GM12878 (cell line): ENCODE measurements around the gene FZD2. TPM values are rescaled to one million over a fixed set of nuclear protein-coding genes. Genes with fewer than 3 reads are reported as not detected.
A peak's percentile ranks its signal among the peaks of the same experiment; 100 is the strongest.

ENCODE experiments used
- ATAC-seq: fragments of 200-7000 bp; cut with Tn5 transposase; 3 replicates; pipeline ENCODE4 v1.9.1; 2020; ENCODE audit warnings: mild to moderate bottlenecking, moderate library complexity
- BruUV-seq: library from RNA; stranded (reverse); fragments of 400-500 nt; replicated peaks from 2 replicates; lab custom pipeline; 2021; lab: Mats Ljungman, UMichigan
- CTCF ChIA-PET: fragments of 300-600 bp; sonication (Branson Sonifier 250); formaldehyde crosslinking; extraction: SDS; loops from one replicate; lab custom pipeline; 2021; ENCODE audit warnings: inconsistent platforms; lab: Yijun Ruan, JAX
- POLR2A ChIA-PET: fragments of 350-600 bp; formaldehyde crosslinking; extraction: SDS; loops from one replicate; lab custom pipeline; 2021; ENCODE audit warnings: inconsistent platforms; lab: Charles Lee
- RAD21 ChIA-PET: fragments of 300-600 bp; sonication (Branson Sonifier 250); formaldehyde crosslinking; loops from one replicate; lab custom pipeline; 2023; ENCODE audit warnings: antibody characterized with exemption; ENCODE audit not compliant: unreplicated experiment; lab: Charles Lee
- SMC1A ChIA-PET: fragments of 300-600 bp; sonication (Branson Sonifier 250); formaldehyde crosslinking; loops from one replicate; lab custom pipeline; 2023; ENCODE audit not compliant: unreplicated experiment, uncharacterized antibody; lab: Charles Lee
- DNase-seq: peaks from one replicate; pipeline ENCODE4 v3.0.0-alpha.2; 2011; ENCODE audit warnings: low read depth, low spot score
- FAIRE-seq: peaks from 3 replicates; lab custom pipeline; 2011; peaks lifted over from hg19 to GRCh38; lab: Jason Lieb, UNC
- H2AFZ ChIP-seq: 2 replicates; pipeline ENCODE4 v1.6.0; 2011; ENCODE audit warnings: low read depth, low read length, control low read depth; ENCODE audit not compliant: control insufficient read depth
- H3K27ac ChIP-seq: 2 replicates; pipeline ENCODE4 v1.5.1; 2011; ENCODE audit warnings: control low read depth; ENCODE audit not compliant: control insufficient read depth, insufficient read depth
- H3K27me3 ChIP-seq, 2 experiments: replicated peaks in 1 of 2; 2 replicates each; pipeline versions ENCODE4 v1.6.0 to v1.6.1; 2011; ENCODE audit warnings: low read length in 1 of 2; ENCODE audit not compliant: control insufficient read depth in 2 of 2, insufficient read depth in 2 of 2
- H3K36me3 ChIP-seq, 2 experiments: 2 replicates each; pipeline ENCODE4 v1.5.1; 2011; ENCODE audit warnings: low read length in 1 of 2; ENCODE audit not compliant: control insufficient read depth in 2 of 2, insufficient read depth in 2 of 2
- H3K4me1 ChIP-seq: 2 replicates; pipeline ENCODE4 v1.6.1; 2011; ENCODE audit warnings: mild to moderate bottlenecking, low read length, moderate library complexity, mixed read lengths; ENCODE audit not compliant: control insufficient read depth, insufficient read depth
- H3K4me2 ChIP-seq: 2 replicates; pipeline ENCODE4 v1.6.0; 2011; ENCODE audit warnings: control low read depth; ENCODE audit not compliant: control insufficient read depth, insufficient read depth
- H3K4me3 ChIP-seq: fragments of 200-600 bp; sonication (generic); 2 replicates; pipeline ENCODE4 v1.5.1; 2016
- H3K79me2 ChIP-seq: 2 replicates; pipeline ENCODE4 v1.6.0; 2011; ENCODE audit warnings: low read length; ENCODE audit not compliant: control insufficient read depth, insufficient read depth
- H3K9ac ChIP-seq: 2 replicates; pipeline ENCODE4 v1.8.0; 2011; ENCODE audit warnings: low read length, control low read depth, mixed read lengths; ENCODE audit not compliant: control insufficient read depth, insufficient read depth
- H3K9me3 ChIP-seq: replicated peaks from 3 replicates; pipeline ENCODE4 v1.5.1; 2011; ENCODE audit warnings: mild to moderate bottlenecking, low read length; ENCODE audit not compliant: control insufficient read depth, insufficient read depth
- H4K20me1 ChIP-seq: 2 replicates; pipeline ENCODE4 v1.6.0; 2011; ENCODE audit not compliant: control insufficient read depth, insufficient read depth
- BHLHE40 ChIP-seq, 2 experiments: fragments of 450-650 bp in 1 of 2; IDR thresholded peaks; 2 replicates each; pipeline ENCODE4 v1.6.1; 2011 to 2017; ENCODE audit warnings: low read depth in 2 of 2, borderline replicate concordance in 1 of 2, improper control_type of control experiment in 1 of 2, low read length in 1 of 2, mild to moderate bottlenecking in 1 of 2
- CTCF ChIP-seq, 3 experiments: IDR thresholded peaks in 2 of 3; conservative IDR thresholded peaks in 1 of 3; 2 replicates each; pipeline ENCODE4 v1.5.1; 2011; ENCODE audit warnings: low read depth in 3 of 3, low read length in 3 of 3, mild to moderate bottlenecking in 3 of 3, control low read depth in 2 of 3, moderate library complexity in 2 of 3, inconsistent platforms in 1 of 3, mixed read lengths in 1 of 3; ENCODE audit not compliant: control insufficient read depth in 2 of 3, insufficient read depth in 1 of 3; ENCODE audit errors: extremely low read depth in 1 of 3
- ELK1 ChIP-seq: IDR thresholded peaks from 2 replicates; pipeline ENCODE4 v1.6.1; 2012; ENCODE audit warnings: low read depth, low read length, improper control_type of control experiment
- GABPA ChIP-seq: IDR thresholded peaks from 2 replicates; pipeline ENCODE4 v1.6.1; 2014; ENCODE audit warnings: antibody characterized with exemption, low read depth, mild to moderate bottlenecking, inconsistent platforms
- NRF1 ChIP-seq: conservative IDR thresholded peaks from 2 replicates; pipeline ENCODE4 v1.6.1; 2011; ENCODE audit warnings: mild to moderate bottlenecking, low read depth, low read length, improper control_type of control experiment
- SREBF1 ChIP-seq: IDR thresholded peaks from 2 replicates; pipeline ENCODE4 v1.6.1; 2012; ENCODE audit warnings: mild to moderate bottlenecking, low read length
- TCF7 ChIP-seq: IDR thresholded peaks from 2 replicates; pipeline ENCODE4 v1.6.1; 2014; ENCODE audit warnings: antibody characterized with exemption, borderline replicate concordance
- ZBTB33 ChIP-seq: fragments of 450-650 bp; IDR thresholded peaks from 2 replicates; pipeline ENCODE4 v1.6.1; 2017; ENCODE audit warnings: mild to moderate bottlenecking
- ZNF207 ChIP-seq: fragments of 450-650 bp; IDR thresholded peaks from 2 replicates; pipeline ENCODE4 v1.6.1; 2014; ENCODE audit warnings: antibody characterized with exemption, mild to moderate bottlenecking, borderline replicate concordance
- WGBS: methylation state at CpG from one replicate; pipeline ENCODE4 v1.1.6; 2016; ENCODE audit warnings: low lambda C conversion rate; ENCODE audit not compliant: insufficient replicate concordance, insufficient coverage; ENCODE audit errors: missing lambda C conversion rate; 5-methylcytosine and 5-hydroxymethylcytosine counted together
- in situ Hi-C: fragments of 300-500 bp; cut with MboI; formaldehyde crosslinking; loops from 9 replicates; pipeline ENCODE4 v1.14.3; 2018; ENCODE audit warnings: mixed read lengths
- intact Hi-C: fragments of 100-400 bp; cut with micrococcal nuclease; formaldehyde crosslinking; loops from one replicate; pipeline ENCODE4 v1.14.2; 2022; ENCODE audit not compliant: unreplicated experiment
- polyA plus RNA-seq, 11 experiments: library from polyadenylated mRNA; depleted of rRNA in 4 of 11; unstranded in 6 of 11; stranded (reverse) in 5 of 11; fragments of >200 nt; fragmentation: Nextera tagmentation in 4 of 11; fragmentation: Illumina TruSeq in 1 of 11; extraction: Ambion mirVana in 4 of 11; extraction: Trizol in 1 of 11; gene quantifications; 1 replicate in 1 of 11; 2 replicates in 10 of 11; pipeline versions ENCODE4 v1.2.1 to v1.2.3, GENCODE V29; 2011 to 2016; ENCODE audit warnings: inconsistent platforms in 2 of 11, missing spikeins in 2 of 11, low read depth in 1 of 11
- total RNA-seq, 4 experiments: library from RNA; depleted of rRNA in 3 of 4; stranded (reverse); fragments of >200 nt in 3 of 4; fragmentation: Illumina TruSeq in 1 of 4; extraction: Trizol in 1 of 4; gene quantifications; 2 replicates each; pipeline versions ENCODE4 v1.2.1 to v1.2.3, GENCODE V29; 2013 to 2021

The FZD2 gene
- total and polyA plus RNA-seq, 10 of the 15 experiments (the other 5 are each of a cell fraction or from before 2014, with no cell fraction given), result 0.09 to 4.2 (median 0.63) TPM; not detected in 1

- TF ChIP-seq SREBF1, result no peak
- TF ChIP-seq NRF1, result no peak
- no peak for TF ChIP-seq TCF7
- TF ChIP-seq BHLHE40 (IDR thresholded peaks at IDR 0.05; ENCODE audit: borderline replicate concordance in 1 of 2, low read depth in 2 of 2, low read length in 1 of 2), result no peak
Observed at GRCh38 chr17:44578947-44579346, 21.7 kb downstream of the FZD2 start (continued).

DNA sequence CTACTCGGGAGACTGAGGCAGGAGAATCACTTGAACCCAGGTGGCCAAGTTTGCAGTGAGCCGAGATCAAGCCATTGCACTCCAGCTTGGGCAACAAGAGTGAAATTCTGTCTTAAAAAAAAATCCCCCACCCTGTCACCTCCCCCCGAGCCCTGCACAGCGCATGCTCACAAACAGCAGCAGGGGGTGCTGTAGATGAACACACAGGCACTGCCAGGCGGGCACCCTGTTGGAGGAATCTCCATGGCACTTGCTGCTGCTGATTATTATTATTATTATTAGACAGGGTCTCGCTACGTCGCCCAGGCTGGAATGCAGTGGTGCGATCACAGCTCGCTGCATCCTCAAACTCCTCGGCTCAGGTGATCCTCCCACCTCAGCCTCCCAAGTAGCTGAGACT, 24.6 kb downstream of the FZD2 start:
- Histone ChIP-seq H3K79me2 (no peaks in the 10 kb centered on the region), H3K4me3 (no peak overlapping the region), H2AFZ (no peak overlapping the region), H3K27ac (no peak overlapping the region), H3K27me3 (no peaks in the 10 kb centered on the region), H3K9me3 (no peaks in the 10 kb centered on the region), H3K9ac (no peak overlapping the region), H3K4me1 (no peaks in the 10 kb centered on the region), H3K36me3 (no peaks in the 10 kb centered on the region), H3K4me2 (no peak overlapping the region), H4K20me1 (no peaks in the 10 kb centered on the region)
- FAIRE-seq (no peak), DNase-seq (no peak), ATAC-seq (peak; percentile 55; the same call in 1 of the 3 replicates)
- SMC1A ChIA-PET, result no interaction called here
- POLR2A ChIA-PET, result no interaction called here
- no TSS peak for BruUV-seq
- intact Hi-C loops, result no loop called here
- in situ Hi-C loops, result no loop called here
- TF ChIP-seq ZBTB33 (peak; percentile 72; the same call in 1 of the 2 replicates), CTCF (IDR thresholded peaks at IDR 0.05 in 2 of 3, conservative IDR thresholded peaks at IDR 0.05 in 1 of 3; ENCODE audit: control insufficient read depth in 2 of 3, extremely low read depth in 1 of 3, insufficient read depth in 1 of 3, low read depth in 3 of 3, low read length in 3 of 3) (0 out of 6 replicates have a peak, but pooled peaks of 1 of the 3 experiments have one; percentile 12), GABPA (no peak), ELK1 (no peak), ZNF207 (no peak)
- RAD21 ChIA-PET, result no interaction called here
- 33% methylated on average over 11 of the region's 11 CpGs for WGBS
- CTCF ChIA-PET, result interaction anchor here (0.7 to 2.0 kb wide), 4 partner anchors 15 to 93 kb away, joined by 3 to 5 read pairs (median 3); no protein-coding TSS in a partner anchor
